HepG2 (cell line): ENCODE results near the gene TEX35. TPM values are rescaled to one million over a fixed set of nuclear protein-coding genes. Genes with fewer than 3 reads are reported as not detected.

ENCODE experiments used
- ATF7 ChIP-seq, 2 experiments: fragments of 450-650 bp in 1 of 2; sonication (generic) in 1 of 2; formaldehyde crosslinking in 1 of 2; IDR thresholded peaks; 2 replicates each; pipeline versions ENCODE4 v1.4.0 to v1.6.1; 2016 to 2020; ENCODE audit warnings: antibody characterized with exemption in 1 of 2, mild to moderate bottlenecking in 1 of 2, missing genetic modification reagents in 1 of 2
- BRCA1 ChIP-seq: sonication (generic); formaldehyde crosslinking; IDR thresholded peaks from 2 replicates; pipeline ENCODE4 v1.4.0; 2020; ENCODE audit warnings: missing genetic modification reagents
- DPF2 ChIP-seq: sonication (generic); formaldehyde crosslinking; IDR thresholded peaks from 2 replicates; pipeline ENCODE4 v1.4.0; 2020; ENCODE audit warnings: mild to moderate bottlenecking, low read depth, missing genetic modification reagents, borderline replicate concordance
- ELF4 ChIP-seq: sonication (generic); formaldehyde crosslinking; IDR thresholded peaks from 2 replicates; pipeline ENCODE4 v1.5.0; 2020; ENCODE audit warnings: missing genetic modification reagents, mild to moderate bottlenecking, moderate library complexity, borderline replicate concordance
- ESRRA ChIP-seq: sonication (generic); formaldehyde crosslinking; IDR thresholded peaks from 2 replicates; pipeline ENCODE4 v1.5.1; 2020; ENCODE audit warnings: mild to moderate bottlenecking, low read depth, missing genetic modification reagents
- FOSL1 ChIP-seq: sonication (generic); formaldehyde crosslinking; IDR thresholded peaks from 2 replicates; pipeline ENCODE4 v1.9.0; 2021; ENCODE audit warnings: missing genetic modification reagents, borderline replicate concordance
- HOXA3 ChIP-seq: sonication (generic); formaldehyde crosslinking; IDR thresholded peaks from 2 replicates; pipeline ENCODE4 v1.5.0; 2020; ENCODE audit warnings: missing genetic modification reagents
- JDP2 ChIP-seq: sonication (generic); formaldehyde crosslinking; IDR thresholded peaks from 2 replicates; pipeline ENCODE4 v1.8.1; 2022; ENCODE audit warnings: missing genetic modification reagents, borderline replicate concordance
- MAF1 ChIP-seq: sonication (generic); formaldehyde crosslinking; IDR thresholded peaks from 2 replicates; pipeline ENCODE4 v1.5.0; 2020; ENCODE audit warnings: missing genetic modification reagents, borderline replicate concordance
- PAF1 ChIP-seq: IDR thresholded peaks from 2 replicates; pipeline ENCODE4 v1.6.1; 2016; ENCODE audit warnings: missing genetic modification reagents, missing compliant biosample characterization
- REL ChIP-seq: sonication (generic); formaldehyde crosslinking; conservative IDR thresholded peaks from 2 replicates; pipeline ENCODE4 v1.8.0; 2022; ENCODE audit warnings: mild to moderate bottlenecking, missing genetic modification reagents, moderate library complexity
- SMARCE1 ChIP-seq: fragments of 450-650 bp; IDR thresholded peaks from 2 replicates; pipeline ENCODE4 v1.6.1; 2017; ENCODE audit warnings: borderline replicate concordance
- SP4 ChIP-seq: sonication (generic); formaldehyde crosslinking; IDR thresholded peaks from 2 replicates; pipeline ENCODE4 v1.8.1; 2023; ENCODE audit warnings: mild to moderate bottlenecking, missing genetic modification reagents
- ZBTB44 ChIP-seq: sonication (generic); formaldehyde crosslinking; IDR thresholded peaks from 2 replicates; pipeline ENCODE4 v1.4.0; 2020; ENCODE audit warnings: missing genetic modification reagents
- ZKSCAN1 ChIP-seq: fragments of 150-350 bp; IDR thresholded peaks from 2 replicates; pipeline ENCODE4 v1.6.1; 2014; ENCODE audit warnings: low read length
- polyA plus RNA-seq, 8 experiments: library from polyadenylated mRNA; depleted of rRNA in 3 of 8; stranded (reverse) in 7 of 8; unstranded in 1 of 8; fragments of >200 nt; fragmentation: Illumina TruSeq in 4 of 8; extraction: Trizol in 4 of 8; gene quantifications; 2 replicates each; pipeline versions ENCODE4 v1.2.1 to v1.2.3, GENCODE V29; 2011 to 2016; ENCODE audit warnings: low read depth in 4 of 8, missing spikeins in 1 of 8, mixed read lengths in 1 of 8; ENCODE audit not compliant: insufficient read depth in 1 of 8
- total RNA-seq, 5 experiments: library from RNA; depleted of rRNA; stranded (reverse); fragments of >200 nt; fragmentation: Illumina TruSeq; extraction: Trizol; gene quantifications; 2 replicates each; pipeline ENCODE4 v1.2.3, GENCODE V29; 2016; ENCODE audit warnings: low read depth in 1 of 5
- TF ChIP-seq, protein P1 (sequence below): sonication (generic); formaldehyde crosslinking; IDR thresholded peaks from 2 replicates; pipeline ENCODE4 v1.4.0; 2020; ENCODE audit warnings: mild to moderate bottlenecking, missing genetic modification reagents
- TF ChIP-seq, protein P2 (sequence below): IDR thresholded peaks from 2 replicates; pipeline ENCODE4 v1.6.1; 2016; ENCODE audit warnings: low read depth, control low read depth

Gene TEX35
- total and polyA plus RNA-seq, 2 of the 13 experiments (the other 11 are each of a cell fraction or from before 2014, with no cell fraction given): not detected

DNA sequence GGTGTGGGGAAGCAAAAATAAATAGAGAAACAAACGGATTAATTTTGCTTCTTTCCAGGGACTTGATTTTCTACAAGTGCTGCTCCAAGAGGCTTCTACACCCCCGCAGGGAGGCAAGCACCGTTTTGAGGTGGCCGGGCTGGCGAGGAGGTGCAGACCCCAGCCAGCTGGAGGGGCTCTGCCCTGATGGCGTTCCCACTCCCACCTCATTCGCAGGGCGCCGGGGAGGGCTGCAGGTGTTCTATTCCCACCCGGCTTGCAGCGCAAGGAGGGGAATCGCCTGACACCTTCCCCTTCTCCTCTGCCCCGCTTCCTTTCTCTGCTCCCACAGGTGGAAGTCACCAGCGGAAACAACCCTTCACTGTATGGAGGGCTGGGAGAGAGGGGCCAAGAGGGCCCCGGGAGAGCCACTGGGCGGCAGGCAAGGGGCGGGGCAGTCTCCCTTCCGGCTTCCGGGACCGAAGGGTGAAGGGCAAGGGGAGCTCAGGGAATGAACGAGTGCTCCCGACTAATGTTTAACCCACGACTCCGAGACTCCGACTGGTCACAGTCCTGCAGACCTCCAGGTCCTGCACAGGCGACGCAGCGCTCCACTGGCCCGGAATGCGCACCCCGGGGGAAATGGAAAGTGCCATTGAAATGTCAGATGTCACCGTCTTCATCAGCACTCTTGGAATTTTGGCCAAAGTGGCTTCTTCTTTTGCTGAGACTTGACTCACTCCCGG is 29.1 kb downstream of the TEX35 start (continued):
- TF ChIP-seq, protein P1, sequence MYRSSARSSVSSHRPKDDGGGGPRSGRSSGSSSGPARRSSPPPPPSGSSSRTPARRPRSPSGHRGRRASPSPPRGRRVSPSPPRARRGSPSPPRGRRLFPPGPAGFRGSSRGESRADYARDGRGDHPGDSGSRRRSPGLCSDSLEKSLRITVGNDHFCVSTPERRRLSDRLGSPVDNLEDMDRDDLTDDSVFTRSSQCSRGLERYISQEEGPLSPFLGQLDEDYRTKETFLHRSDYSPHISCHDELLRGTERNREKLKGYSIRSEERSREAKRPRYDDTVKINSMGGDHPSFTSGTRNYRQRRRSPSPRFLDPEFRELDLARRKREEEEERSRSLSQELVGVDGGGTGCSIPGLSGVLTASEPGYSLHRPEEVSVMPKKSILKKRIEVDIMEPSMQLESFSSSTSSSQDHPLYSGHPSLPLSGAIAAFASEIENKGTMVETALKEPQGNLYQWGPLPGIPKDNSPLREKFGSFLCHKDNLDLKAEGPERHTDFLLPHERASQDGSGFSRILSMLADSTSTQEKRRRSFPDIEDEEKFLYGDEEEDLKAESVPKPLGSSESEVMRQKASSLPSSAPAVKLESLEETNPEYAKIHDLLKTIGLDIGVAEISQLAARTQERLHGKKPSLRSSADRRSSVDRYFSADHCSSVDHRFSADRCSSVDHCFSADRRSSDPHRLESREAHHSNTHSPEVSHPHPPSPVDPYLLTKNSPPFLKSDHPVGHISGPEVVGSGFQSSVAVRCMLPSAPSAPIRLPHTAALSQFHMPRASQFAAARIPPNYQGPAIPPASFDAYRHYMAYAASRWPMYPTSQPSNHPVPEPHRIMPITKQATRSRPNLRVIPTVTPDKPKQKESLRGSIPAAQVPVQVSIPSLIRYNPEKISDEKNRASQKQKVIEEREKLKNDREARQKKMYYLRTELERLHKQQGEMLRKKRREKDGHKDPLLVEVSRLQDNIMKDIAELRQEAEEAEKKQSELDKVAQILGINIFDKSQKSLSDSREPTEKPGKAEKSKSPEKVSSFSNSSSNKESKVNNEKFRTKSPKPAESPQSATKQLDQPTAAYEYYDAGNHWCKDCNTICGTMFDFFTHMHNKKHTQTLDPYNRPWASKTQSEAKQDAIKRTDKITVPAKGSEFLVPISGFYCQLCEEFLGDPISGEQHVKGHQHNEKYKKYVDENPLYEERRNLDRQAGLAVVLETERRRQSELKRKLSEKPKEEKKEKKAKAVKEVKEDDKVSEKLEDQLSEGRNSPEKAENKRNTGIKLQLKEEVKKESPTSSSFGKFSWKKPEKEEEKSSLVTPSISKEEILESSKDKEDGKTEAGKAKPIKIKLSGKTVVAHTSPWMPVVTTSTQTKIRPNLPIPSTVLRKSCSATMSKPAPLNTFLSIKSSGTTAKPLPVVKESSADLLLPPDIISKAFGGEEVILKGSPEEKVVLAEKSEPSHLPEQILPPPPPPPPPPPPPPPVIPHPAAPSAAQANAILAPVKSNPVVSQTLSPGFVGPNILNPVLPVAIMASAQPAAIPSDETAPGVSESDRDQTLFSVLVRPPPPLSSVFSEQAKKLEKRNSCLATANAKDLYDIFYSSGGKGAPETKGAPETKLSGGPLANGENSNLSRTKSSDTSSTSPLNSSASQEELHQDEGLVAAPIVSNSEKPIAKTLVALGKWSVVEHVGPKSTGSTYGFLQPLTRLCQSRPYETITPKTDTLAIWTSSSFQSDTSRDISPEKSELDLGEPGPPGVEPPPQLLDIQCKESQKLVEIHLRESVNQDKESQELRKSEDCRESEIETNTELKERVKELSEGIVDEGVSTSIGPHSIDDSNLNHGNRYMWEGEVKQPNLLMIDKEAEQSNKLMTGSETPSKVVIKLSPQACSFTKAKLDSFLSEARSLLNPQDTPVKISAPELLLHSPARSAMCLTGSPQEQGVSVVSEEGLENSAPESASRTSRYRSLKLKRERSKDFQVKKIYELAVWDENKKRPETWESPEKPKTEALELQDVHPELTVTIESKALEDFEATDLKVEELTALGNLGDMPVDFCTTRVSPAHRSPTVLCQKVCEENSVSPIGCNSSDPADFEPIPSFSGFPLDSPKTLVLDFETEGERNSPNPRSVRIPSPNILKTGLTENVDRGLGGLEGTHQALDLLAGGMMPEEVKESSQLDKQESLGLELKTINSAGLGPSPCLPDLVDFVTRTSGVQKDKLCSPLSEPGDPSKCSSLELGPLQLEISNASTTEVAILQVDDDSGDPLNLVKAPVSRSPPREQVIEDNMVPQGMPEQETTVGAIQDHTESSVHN (CRISPR knock-in tag): no peak
- no peak for TF ChIP-seq FOSL1 (CRISPR knock-in tag)
- no peak; the same call in 1 of the 2 replicates for TF ChIP-seq JDP2 (CRISPR knock-in tag)
- no peak for TF ChIP-seq SMARCE1
- no peak for TF ChIP-seq PAF1 (CRISPR knock-in tag)
- TF ChIP-seq REL: 0 out of 2 replicates have a peak, but pooled peaks have one; percentile 42
- TF ChIP-seq MAF1 (CRISPR knock-in tag): peak; percentile 62; the same call in 1 of the 2 replicates
- peak; percentile 73; the same call in 1 of the 2 replicates for TF ChIP-seq ELF4 (CRISPR knock-in tag)
- peak; percentile 38; the same call in 1 of the 2 replicates for TF ChIP-seq DPF2 (CRISPR knock-in tag)
- peak; percentile 94; the same call in 1 of the 2 replicates for TF ChIP-seq BRCA1 (CRISPR knock-in tag)
- TF ChIP-seq HOXA3 (CRISPR knock-in tag): peak; percentile 76
- TF ChIP-seq, protein P2, sequence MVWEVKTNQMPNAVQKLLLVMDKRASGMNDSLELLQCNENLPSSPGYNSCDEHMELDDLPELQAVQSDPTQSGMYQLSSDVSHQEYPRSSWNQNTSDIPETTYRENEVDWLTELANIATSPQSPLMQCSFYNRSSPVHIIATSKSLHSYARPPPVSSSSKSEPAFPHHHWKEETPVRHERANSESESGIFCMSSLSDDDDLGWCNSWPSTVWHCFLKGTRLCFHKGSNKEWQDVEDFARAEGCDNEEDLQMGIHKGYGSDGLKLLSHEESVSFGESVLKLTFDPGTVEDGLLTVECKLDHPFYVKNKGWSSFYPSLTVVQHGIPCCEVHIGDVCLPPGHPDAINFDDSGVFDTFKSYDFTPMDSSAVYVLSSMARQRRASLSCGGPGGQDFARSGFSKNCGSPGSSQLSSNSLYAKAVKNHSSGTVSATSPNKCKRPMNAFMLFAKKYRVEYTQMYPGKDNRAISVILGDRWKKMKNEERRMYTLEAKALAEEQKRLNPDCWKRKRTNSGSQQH (CRISPR knock-in tag): peak; percentile 61; the same call in 1 of the 2 replicates
- TF ChIP-seq ATF7 (IDR thresholded peaks at IDR 0.05): no peak
- TF ChIP-seq ATF7 (CRISPR knock-in tag; IDR thresholded peaks at IDR 0.05): 0 out of 2 replicates have a peak, but pooled peaks have one; percentile 27
- TF ChIP-seq ZBTB44 (CRISPR knock-in tag): no peak
- TF ChIP-seq SP4 (CRISPR knock-in tag): peak; percentile 56; the same call in 1 of the 2 replicates
- TF ChIP-seq ESRRA: peak; percentile 88
- no peak for TF ChIP-seq ZKSCAN1
